Inflammatory macrophage treated with lipopolysaccharide for 1 hour (primary cell): ENCODE results near the gene SMIM26.

ENCODE experiments used
- DNase-seq, 2 donors: peaks; one replicate each; pipeline ENCODE4 v3.0.0-alpha.2; 2020 to 2022

Gene SMIM26

GRCh38 chr20:18585134-18585533 is 17.9 kb downstream of the SMIM26 start:
- DNase-seq: peak in 1 of 2 donors; percentile 63

GRCh38 chr20:18587665-18588573 is 20.7 kb downstream of the SMIM26 start, which contains the start of gene DTD1:
DTD1 (plus strand) TSS chr20:18588054; CDS start chr20:18588073, 19 bp downstream.
- DNase-seq: peak; percentile 93 to 97

GRCh38 chr20:18588574-18588933 is 21.3 kb downstream of the SMIM26 start:
- DNase-seq: no peak

- DNase-seq: no peak
Observed at GRCh38 chr20:18589941-18590674, 22.9 kb downstream of the SMIM26 start.

GRCh38 chr20:18596270-18596669 is 29.0 kb downstream of the SMIM26 start:
- DNase-seq: no peak

- DNase-seq: no peak
Observed at GRCh38 chr20:18609741-18610140, 42.5 kb downstream of the SMIM26 start.

GRCh38 chr20:18611492-18611891 is 44.3 kb downstream of the SMIM26 start:
- DNase-seq: peak in 1 of 2 donors; percentile 12

- no peak for DNase-seq
Observed at GRCh38 chr20:18613553-18613952, 46.3 kb downstream of the SMIM26 start.

GRCh38 chr20:18614244-18614643 is 47.0 kb downstream of the SMIM26 start:
- DNase-seq: no peak

- no peak for DNase-seq
Observed at GRCh38 chr20:18615020-18615650, 47.9 kb downstream of the SMIM26 start.
